Stimulated activated CD4-positive, alpha-beta T cell treated with anti-CD3 and anti-CD28 coated beads, Interleukin-15, amount 100 ng/mL, for 1 hour (primary cell): ENCODE measurements around the gene OR5F1.

ENCODE experiments used
- DNase-seq, 2 donors: peaks; one replicate each; pipeline ENCODE4 v3.0.0-alpha.2; 2020; ENCODE audit warnings: low read depth in 1 of 2, low spot score in 1 of 2

Gene OR5F1

DNA sequence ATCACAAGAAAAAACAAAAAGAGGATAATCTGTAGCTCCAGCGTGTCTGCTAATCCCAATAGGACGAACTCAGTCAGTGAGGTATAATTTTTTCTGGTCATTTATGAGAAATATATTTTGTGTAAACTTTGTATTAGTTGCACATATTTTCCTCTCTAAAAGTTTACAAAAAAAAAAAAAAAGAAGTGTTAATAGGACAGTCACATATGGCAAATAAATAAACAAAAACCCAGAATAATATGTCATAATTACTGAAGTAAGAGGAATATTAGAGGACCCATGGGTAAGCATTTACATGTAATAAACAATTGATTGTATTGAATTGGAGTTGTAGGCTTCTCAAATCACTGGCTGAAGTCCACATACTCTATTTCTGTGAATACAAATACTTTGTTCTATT lies at the start of gene OR5F1:
Gene OR5F1, minus strand, starts transcription at position 101 of the 400 bp plus-strand sequence. Its CDS starts 0 bp downstream, at position 101.
- DNase-seq = no peak

DNA sequence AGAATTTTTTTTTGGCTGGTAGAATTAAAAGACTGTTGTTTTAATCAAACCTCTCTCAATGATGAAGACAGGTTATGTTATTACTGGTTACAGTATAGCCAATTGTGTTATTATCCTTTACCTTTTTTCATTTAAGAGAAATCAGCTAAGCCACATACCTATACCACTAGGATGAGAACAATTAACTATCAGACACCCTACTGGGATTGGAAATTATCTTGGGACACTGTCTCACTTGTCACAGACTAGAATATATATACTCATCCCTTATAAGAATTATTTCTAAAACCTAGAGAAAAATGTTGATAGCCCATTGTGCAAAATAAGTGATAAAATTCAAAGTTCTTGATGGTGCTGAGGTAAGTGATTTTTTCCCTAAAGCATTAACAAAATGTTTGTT lies 32.9 kb upstream of the OR5F1 start, which contains the start of gene OR5AS1:
Gene OR5AS1, plus strand, starts transcription at position 301 of the 400 bp plus-strand sequence. CDS start 2,765 bp downstream, outside the sequence.
- no peak for DNase-seq

GRCh38 chr11:56013805-56014204 lies 19.4 kb upstream of the OR5F1 start:
- no peak for DNase-seq

DNA sequence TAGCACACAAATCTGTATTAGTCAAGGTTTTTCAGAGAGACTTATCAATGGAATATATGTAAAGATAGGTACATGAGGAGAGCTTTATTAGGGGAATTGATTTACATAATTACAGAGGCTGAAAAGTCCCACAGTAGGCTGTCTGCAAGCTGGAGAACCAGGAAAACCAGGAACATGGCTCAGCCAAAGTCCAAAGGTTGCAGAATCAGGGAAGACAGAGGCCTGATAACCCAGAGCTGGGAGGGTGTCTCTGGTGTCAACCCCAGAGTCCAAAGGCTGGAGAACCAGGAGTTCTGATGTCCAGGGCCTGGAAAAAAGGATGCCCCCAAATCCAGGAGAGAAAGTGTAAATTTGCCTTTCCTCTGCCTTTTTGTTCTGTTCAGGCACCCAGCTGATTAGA lies 16.3 kb upstream of the OR5F1 start:
- no peak for DNase-seq

DNA sequence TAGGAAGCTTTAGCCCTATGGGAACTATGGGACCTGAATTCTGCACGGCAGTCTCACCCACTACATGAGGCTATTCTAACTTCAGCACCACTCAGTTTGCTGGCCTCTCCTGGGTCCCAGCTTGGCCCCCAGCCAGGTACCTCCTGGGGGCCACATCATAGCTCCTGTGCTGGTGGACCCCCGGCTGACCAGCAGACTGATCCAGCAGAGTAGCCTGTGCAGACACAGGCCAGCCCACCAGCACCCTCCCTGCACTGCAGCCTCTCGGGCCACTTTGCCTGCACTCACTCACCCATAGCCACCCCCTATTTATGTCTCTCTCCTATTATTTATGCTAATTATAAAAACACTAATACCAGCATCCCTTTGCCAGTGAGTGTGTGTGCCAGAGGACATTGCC lies 23.5 kb downstream of the OR5F1 start:
- no peak for DNase-seq

- DNase-seq = no peak
Measured at GRCh38 chr11:55969845-55970244, 24.6 kb downstream of the OR5F1 start, which contains the start of gene OR10AG1. OR10AG1 (minus strand) TSS chr11:55969945; CDS start chr11:55969907, 38 bp downstream.

- DNase-seq = no peak
Measured at GRCh38 chr11:55967914-55968313, 26.5 kb downstream of the OR5F1 start.

GRCh38 chr11:55966391-55966790 lies 28.0 kb downstream of the OR5F1 start:
- no peak for DNase-seq

GRCh38 chr11:55956521-55956920 lies 37.9 kb downstream of the OR5F1 start:
- no peak for DNase-seq

DNA sequence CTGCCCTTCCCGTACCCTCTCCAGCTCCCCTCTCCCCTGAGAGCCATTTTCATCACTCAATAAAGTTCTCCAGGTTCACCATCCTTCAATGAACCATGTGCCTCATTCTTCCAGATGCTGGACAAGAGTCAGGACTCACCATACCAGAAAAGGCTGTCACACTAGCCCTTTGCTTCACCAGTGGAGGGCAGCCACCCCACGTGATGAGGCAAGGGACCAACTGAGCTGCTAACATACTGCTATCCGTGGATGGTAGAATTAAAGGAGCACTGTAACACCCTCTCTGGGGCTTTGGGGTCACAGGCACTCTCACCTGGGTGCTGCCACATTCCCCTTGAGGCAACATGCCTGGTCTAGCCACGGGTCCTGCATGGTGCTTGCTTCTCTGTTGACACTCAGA lies 45.1 kb downstream of the OR5F1 start:
- no peak for DNase-seq
